ENCODE results near the gene RNF32.
"Not testable (repeated sequence)": the region's sequence is repeated elsewhere in the genome, so short reads cannot be mapped to it uniquely, and the experiment has no call there.

RNF32 gene

DNA sequence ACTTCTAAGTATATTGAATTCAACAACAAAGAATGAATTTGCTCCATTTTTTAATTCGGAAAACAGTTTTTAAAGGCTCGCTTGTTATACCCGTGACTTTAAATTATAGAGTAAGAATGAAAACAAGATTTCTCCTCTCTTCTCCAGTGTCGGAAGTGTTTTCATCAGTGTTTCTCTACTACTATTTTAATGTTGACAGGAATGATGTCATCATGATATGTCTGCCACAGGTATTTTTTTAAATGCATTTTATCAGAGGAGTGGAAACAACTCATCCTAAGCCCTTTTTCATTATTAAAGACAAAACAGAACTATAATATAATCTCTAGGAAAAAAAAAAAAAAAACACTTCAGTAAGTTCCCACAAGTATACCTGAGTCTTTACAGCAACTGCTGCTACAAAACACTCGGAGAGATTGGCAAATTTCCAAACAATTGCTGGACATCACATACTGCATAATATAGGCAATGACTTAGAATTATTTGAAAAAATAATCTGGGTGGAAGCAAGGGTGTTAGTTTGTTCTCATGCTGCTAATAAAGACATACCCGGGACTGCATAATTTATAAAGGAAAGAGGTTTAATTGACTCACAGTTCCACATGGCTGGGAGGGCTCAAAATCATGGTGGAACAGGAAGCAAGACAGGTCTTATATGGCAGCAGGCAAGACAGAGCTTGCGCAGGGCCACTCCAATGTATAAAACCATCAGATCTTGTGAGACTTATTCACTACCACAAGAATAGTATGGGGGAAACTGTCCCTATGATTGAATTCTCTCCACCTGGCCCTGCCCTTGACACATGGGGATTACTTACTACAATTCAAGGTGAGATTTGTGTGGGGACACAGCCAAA is 4.8 kb upstream of the RNF32 start:
- no peak for TF ChIP-seq CTCF (conservative IDR thresholded peaks at IDR 0.05; ENCODE audit: low read depth, low read length)
- no peak overlapping the region for H3K4me3 ChIP-seq (ENCODE audit: low read depth, low read length)
- no peak for DNase-seq (ENCODE audit: low read depth)

GRCh38 chr7:156637093-156637492 is 3.5 kb upstream of the RNF32 start:
- DNase-seq (ENCODE audit: low read depth); H3K4me3 ChIP-seq (ENCODE audit: low read depth, low read length): not testable (repeated sequence)

DNA sequence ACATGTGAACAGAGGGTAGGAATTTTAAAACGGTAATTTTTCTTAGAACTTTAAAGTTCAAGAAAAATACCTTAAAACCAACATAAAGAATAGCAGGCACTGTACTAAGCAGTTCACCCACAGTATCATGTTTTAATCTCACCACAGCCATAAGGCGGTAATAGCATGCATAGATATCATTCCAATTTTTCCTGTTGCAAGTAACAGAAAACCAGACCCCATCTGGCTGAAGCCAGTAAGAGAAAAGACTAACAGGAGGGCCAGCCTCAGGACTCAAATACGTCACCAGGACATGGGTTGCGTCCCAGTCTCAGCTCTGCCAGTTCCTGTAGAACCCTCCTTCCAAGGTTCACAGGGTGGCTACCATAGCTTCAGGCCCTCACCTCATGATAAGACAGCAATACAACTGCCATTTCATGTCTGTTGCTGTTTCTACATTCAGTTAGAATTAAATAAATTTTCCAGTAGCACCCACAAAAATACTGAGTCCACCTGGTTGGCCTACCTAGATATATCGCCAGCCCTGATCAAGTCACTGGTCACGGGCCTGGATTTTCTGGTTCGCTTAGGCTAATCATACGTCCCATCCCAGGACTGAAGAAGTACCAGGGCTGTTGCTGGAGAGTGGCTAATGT is 2.0 kb upstream of the RNF32 start:
- H3K4me3 ChIP-seq (ENCODE audit: low read depth, low read length): no peak overlapping the region
- DNase-seq (ENCODE audit: low read depth): no peak
- no peak for TF ChIP-seq CTCF (conservative IDR thresholded peaks at IDR 0.05; ENCODE audit: low read depth, low read length)

- H3K4me3 ChIP-seq (ENCODE audit: low read depth, low read length): peak overlapping the region; percentile 83
- no peak for TF ChIP-seq CTCF (conservative IDR thresholded peaks at IDR 0.05; ENCODE audit: low read depth, low read length)
- peak; percentile 12 for DNase-seq (ENCODE audit: low read depth)
These were observed 933 bp upstream of the RNF32 start for GRCh38 chr7:156639426-156640256.

- no peak for TF ChIP-seq CTCF (conservative IDR thresholded peaks at IDR 0.05; ENCODE audit: low read depth, low read length)
- peak; percentile 32 for DNase-seq (ENCODE audit: low read depth)
- peak overlapping the region; percentile 83 for H3K4me3 ChIP-seq (ENCODE audit: low read depth, low read length)
These were observed 443 bp downstream of the RNF32 start for GRCh38 chr7:156640949-156641485.

GRCh38 chr7:156642306-156643045 is 1.9 kb downstream of the RNF32 start:
- no peak for DNase-seq (ENCODE audit: low read depth)
- no peak overlapping the region for H3K4me3 ChIP-seq (ENCODE audit: low read depth, low read length)
- TF ChIP-seq CTCF (conservative IDR thresholded peaks at IDR 0.05; ENCODE audit: low read depth, low read length): no peak

GRCh38 chr7:156647330-156647729 is 6.8 kb downstream of the RNF32 start:
- DNase-seq (ENCODE audit: low read depth); H3K4me3 ChIP-seq (ENCODE audit: low read depth, low read length): not testable (repeated sequence)

Data from choroid plexus epithelial cell (primary cell).